ENCODE results near the gene ACSL6.

- no peak for TF ChIP-seq CTCF (IDR thresholded peaks at IDR 0.05)
- TF ChIP-seq EZH2 (IDR thresholded peaks at IDR 0.05), result no peak
- TF ChIP-seq EZH2phosphoT487 (IDR thresholded peaks at IDR 0.05), result no peak
These were observed 41.1 kb upstream of the ACSL6 start for GRCh38 chr5:132052520-132052919.

Measured in neural progenitor cell (in vitro differentiated cells).